Amniotic epithelial cell (primary cell): ENCODE measurements around the gene SGSM2.

Experiments
- DNase-seq: peaks from one replicate; pipeline ENCODE4 v3.0.0-alpha.2; 2010; ENCODE audit warnings: low read depth

SGSM2 gene

GRCh38 chr17:2336852-2337543 lies at the start of gene SGSM2:
SGSM2 (plus strand) TSS chr17:2337501; CDS start chr17:2337689, 188 bp downstream.
- DNase-seq: peak; percentile 31

GRCh38 chr17:2289878-2290478 lies 47.3 kb upstream of the SGSM2 start:
- peak; percentile 52 for DNase-seq

GRCh38 chr17:2292100-2292499 lies 45.2 kb upstream of the SGSM2 start:
- DNase-seq: peak; percentile 47

GRCh38 chr17:2295575-2295974 lies 41.7 kb upstream of the SGSM2 start:
- DNase-seq: peak; percentile 18

GRCh38 chr17:2297023-2297422 lies 40.3 kb upstream of the SGSM2 start:
- DNase-seq: peak; percentile 21

- no peak for DNase-seq
Measured at GRCh38 chr17:2299136-2299535, 38.2 kb upstream of the SGSM2 start.

- no peak for DNase-seq
Measured at GRCh38 chr17:2299756-2300155, 37.5 kb upstream of the SGSM2 start.

- DNase-seq: peak; percentile 23
Measured at GRCh38 chr17:2302778-2303203, 34.5 kb upstream of the SGSM2 start.

- peak; percentile 73 for DNase-seq
Measured at GRCh38 chr17:2303204-2304188, 33.8 kb upstream of the SGSM2 start, which contains the start of the genes SMG6 and SRR. SMG6 (minus strand) TSS chr17:2303785; CDS start chr17:2303720, 65 bp downstream. SRR (plus strand) TSS chr17:2303950; CDS start chr17:2315561, 11,611 bp downstream.

GRCh38 chr17:2304931-2305330 lies 32.4 kb upstream of the SGSM2 start:
- DNase-seq: no peak

- peak; percentile 71 for DNase-seq
Measured at GRCh38 chr17:2309338-2310154, 27.8 kb upstream of the SGSM2 start.

GRCh38 chr17:2312736-2313135 lies 24.6 kb upstream of the SGSM2 start:
- no peak for DNase-seq

- DNase-seq: peak; percentile 68
Measured at GRCh38 chr17:2316916-2317205, 20.4 kb upstream of the SGSM2 start.

- DNase-seq: no peak
Measured at GRCh38 chr17:2317796-2318195, 19.5 kb upstream of the SGSM2 start.

- DNase-seq: no peak
Measured at GRCh38 chr17:2319051-2319450, 18.2 kb upstream of the SGSM2 start.

- DNase-seq: no peak
Measured at GRCh38 chr17:2321399-2321798, 15.9 kb upstream of the SGSM2 start.

- DNase-seq: no peak
Measured at GRCh38 chr17:2323629-2324314, 13.5 kb upstream of the SGSM2 start.

- DNase-seq: no peak
Measured at GRCh38 chr17:2331303-2331702, 6.0 kb upstream of the SGSM2 start.

- DNase-seq: peak; percentile 21
Measured at GRCh38 chr17:2335726-2336214, 1.5 kb upstream of the SGSM2 start.

GRCh38 chr17:2336215-2336851 lies 968 bp upstream of the SGSM2 start, which contains the start of gene TSR1:
TSR1 (minus strand) TSS chr17:2336457; CDS start chr17:2336427, 30 bp downstream.
- DNase-seq: peak; percentile 87
